ENCODE measurements around the gene NDUFA13. TPM values are rescaled to one million over a fixed set of nuclear protein-coding genes. Genes with fewer than 3 reads are reported as not detected.

NDUFA13 gene
- total and polyA plus RNA-seq, 2 donors, result 219 to 433 TPM

GRCh38 chr19:19539698-19540063 is 23.7 kb downstream of the NDUFA13 start:
- H3K9me3 ChIP-seq (ENCODE audit: control insufficient read depth in 2 of 2, insufficient read depth in 1 of 2, low read length in 1 of 2), result peaks cover 1 to 29% of the 10 kb centered on the region in 2 donors

GRCh38 chr19:19540064-19540714 is 24.2 kb downstream of the NDUFA13 start:
- Histone ChIP-seq H3K36me3 (ENCODE audit: control insufficient read depth in 2 of 2, insufficient read depth in 2 of 2, low read length in 1 of 2) (no peaks in the 10 kb centered on the region), H3K27ac (ENCODE audit: low read depth in 1 of 2, low read length in 1 of 2) (no peak overlapping the region), H3K4me1 (ENCODE audit: control insufficient read depth in 2 of 2, insufficient read depth in 2 of 2, low read length in 2 of 2) (peaks cover 16 to 27% of the 10 kb centered on the region in 2 donors), H3K27me3 (ENCODE audit: control insufficient read depth in 2 of 2, insufficient read depth in 1 of 2, low read length in 1 of 2) (peaks cover 40 to 64% of the 10 kb centered on the region in 2 donors), H3K4me3 (ENCODE audit: low read length in 2 of 2) (peak overlapping the region in 1 of 2 donors; percentile 10), H3K9me3 (ENCODE audit: control insufficient read depth in 2 of 2, insufficient read depth in 1 of 2, low read length in 1 of 2) (peaks cover 3 to 34% of the 10 kb centered on the region in 2 donors)
- WGBS, result 13% methylated on average over 74 of the region's 74 CpGs
- peak in 8 of 9 donors; percentile 38 to 77 (median 62) for DNase-seq (ENCODE audit: low read depth in 6 of 9, low spot score in 9 of 9)

More at GRCh38 chr19:19539698-19540063, 23.7 kb downstream of the NDUFA13 start:
- Histone ChIP-seq H3K36me3 (ENCODE audit: control insufficient read depth in 2 of 2, insufficient read depth in 2 of 2, low read length in 1 of 2) (no peaks in the 10 kb centered on the region), H3K27me3 (ENCODE audit: control insufficient read depth in 2 of 2, insufficient read depth in 1 of 2, low read length in 1 of 2) (peaks cover 40 to 64% of the 10 kb centered on the region in 2 donors), H3K4me1 (ENCODE audit: control insufficient read depth in 2 of 2, insufficient read depth in 2 of 2, low read length in 2 of 2) (peaks cover 16 to 27% of the 10 kb centered on the region in 2 donors), H3K4me3 (ENCODE audit: low read length in 2 of 2) (no peak overlapping the region), H3K27ac (ENCODE audit: low read depth in 1 of 2, low read length in 1 of 2) (no peak overlapping the region)
- DNase-seq (ENCODE audit: low read depth in 6 of 9, low spot score in 9 of 9), result no peak
- 41% methylated on average over 19 of the region's 19 CpGs for WGBS

DNA sequence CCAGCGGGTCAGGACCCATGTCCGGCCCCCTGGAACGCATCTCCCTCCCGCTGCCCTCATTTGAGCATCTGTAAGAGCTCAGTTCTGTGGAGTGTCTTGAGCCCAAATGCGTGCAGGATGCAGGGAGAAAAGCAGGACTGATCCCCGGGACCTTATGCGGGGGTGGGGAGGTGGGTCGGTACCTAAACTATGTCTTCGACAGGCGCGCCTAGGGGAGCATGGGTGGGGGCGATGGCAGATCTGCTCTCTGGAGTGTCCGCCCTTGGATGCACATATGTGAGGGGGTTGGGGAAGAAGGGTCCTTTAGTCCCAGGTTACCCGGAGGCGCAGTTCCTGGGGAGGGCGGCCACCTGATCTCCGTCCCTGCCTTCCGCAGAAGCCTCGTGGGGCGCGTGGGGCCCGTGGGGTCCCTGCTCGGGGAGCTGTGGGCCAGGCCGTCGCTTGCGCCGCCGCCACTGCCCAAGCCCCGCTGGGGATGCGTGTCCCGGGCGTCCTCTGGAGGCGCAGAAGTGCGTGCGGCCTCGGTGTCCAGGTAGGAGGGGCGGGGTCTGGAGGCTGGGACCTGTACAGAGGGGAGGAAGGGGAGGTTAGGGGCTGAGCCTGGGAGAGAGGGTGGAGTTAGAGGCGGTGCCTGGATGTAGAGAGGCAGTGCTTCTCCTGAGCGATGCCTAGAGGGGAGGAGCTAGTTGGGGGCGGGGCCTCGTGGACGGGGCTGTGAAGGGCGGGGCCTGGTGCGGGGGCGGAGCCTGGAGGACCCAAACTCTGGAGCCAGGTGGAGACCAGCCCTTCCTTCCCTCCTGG is 24.9 kb downstream of the NDUFA13 start:
- peak in 3 of 9 donors; percentile 47 to 62 (median 56) for DNase-seq (ENCODE audit: low read depth in 6 of 9, low spot score in 9 of 9)
- peaks cover 16 to 27% of the 10 kb centered on the region in 2 donors for H3K4me1 ChIP-seq (ENCODE audit: control insufficient read depth in 2 of 2, insufficient read depth in 2 of 2, low read length in 2 of 2)
- no peaks in the 10 kb centered on the region for H3K36me3 ChIP-seq (ENCODE audit: control insufficient read depth in 2 of 2, insufficient read depth in 2 of 2, low read length in 1 of 2)
- peaks cover 40 to 62% of the 10 kb centered on the region in 2 donors for H3K27me3 ChIP-seq (ENCODE audit: control insufficient read depth in 2 of 2, insufficient read depth in 1 of 2, low read length in 1 of 2)
- H3K9me3 ChIP-seq (ENCODE audit: control insufficient read depth in 2 of 2, insufficient read depth in 1 of 2, low read length in 1 of 2), result peaks cover 3 to 40% of the 10 kb centered on the region in 2 donors
- peak overlapping the region in 1 of 2 donors; percentile 10 for H3K4me3 ChIP-seq (ENCODE audit: low read length in 2 of 2)
- WGBS, result 6% methylated on average over 45 of the region's 45 CpGs
- no peak overlapping the region for H3K27ac ChIP-seq (ENCODE audit: low read depth in 1 of 2, low read length in 1 of 2)

DNA sequence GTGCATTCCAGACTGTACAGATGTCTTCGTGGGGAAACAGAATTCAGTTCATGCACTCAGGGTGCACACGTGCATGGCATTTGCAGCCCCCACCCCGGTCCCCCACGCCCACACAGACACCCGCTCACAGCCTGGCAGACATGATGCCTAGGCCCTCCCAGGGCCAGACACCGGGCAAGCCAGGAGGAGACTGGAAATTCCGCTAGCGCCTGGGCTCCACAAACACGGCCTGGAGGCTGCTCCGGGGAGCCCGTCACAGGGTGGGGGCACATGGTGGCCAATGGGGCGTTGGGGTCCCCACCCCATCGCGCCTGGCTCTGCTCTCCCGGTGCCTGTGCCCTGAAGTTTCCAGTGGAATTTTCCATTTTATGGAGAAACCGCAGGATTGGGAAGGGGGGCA is 25.6 kb downstream of the NDUFA13 start:
- no peak for DNase-seq (ENCODE audit: low read depth in 6 of 9, low spot score in 9 of 9)
- Histone ChIP-seq H3K9me3 (ENCODE audit: control insufficient read depth in 2 of 2, insufficient read depth in 1 of 2, low read length in 1 of 2) (peaks cover 3 to 40% of the 10 kb centered on the region in 2 donors), H3K4me3 (ENCODE audit: low read length in 2 of 2) (no peak overlapping the region), H3K27ac (ENCODE audit: low read depth in 1 of 2, low read length in 1 of 2) (no peak overlapping the region), H3K4me1 (ENCODE audit: control insufficient read depth in 2 of 2, insufficient read depth in 2 of 2, low read length in 2 of 2) (peaks cover 16 to 27% of the 10 kb centered on the region in 2 donors), H3K27me3 (ENCODE audit: control insufficient read depth in 2 of 2, insufficient read depth in 1 of 2, low read length in 1 of 2) (peaks cover 40 to 58% of the 10 kb centered on the region in 2 donors), H3K36me3 (ENCODE audit: control insufficient read depth in 2 of 2, insufficient read depth in 2 of 2, low read length in 1 of 2) (no peaks in the 10 kb centered on the region)
- WGBS, result 86% methylated on average over 16 of the region's 16 CpGs

DNA sequence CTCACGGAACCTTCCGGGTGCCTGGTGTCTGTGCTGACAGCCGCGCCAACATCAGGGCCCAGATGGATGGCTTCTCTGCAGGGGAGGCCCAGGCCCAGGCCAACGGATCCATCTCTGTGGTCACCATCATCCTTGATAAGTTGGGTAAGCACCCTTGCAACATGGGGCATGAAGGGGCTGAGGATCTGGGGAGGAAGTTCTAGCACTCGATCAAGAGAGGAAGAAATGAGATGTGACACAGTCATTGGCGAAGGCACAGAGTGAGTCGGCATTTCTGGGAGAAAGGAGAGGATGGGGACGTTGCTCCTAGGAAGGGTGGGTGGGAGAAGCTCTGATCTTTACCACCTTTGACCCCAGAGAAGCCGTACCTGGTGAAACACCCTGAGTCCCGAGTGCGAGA is 26.5 kb downstream of the NDUFA13 start:
- no peaks in the 10 kb centered on the region for H3K36me3 ChIP-seq (ENCODE audit: control insufficient read depth in 2 of 2, insufficient read depth in 2 of 2, low read length in 1 of 2)
- no peak for DNase-seq (ENCODE audit: low read depth in 6 of 9, low spot score in 9 of 9)

DNA sequence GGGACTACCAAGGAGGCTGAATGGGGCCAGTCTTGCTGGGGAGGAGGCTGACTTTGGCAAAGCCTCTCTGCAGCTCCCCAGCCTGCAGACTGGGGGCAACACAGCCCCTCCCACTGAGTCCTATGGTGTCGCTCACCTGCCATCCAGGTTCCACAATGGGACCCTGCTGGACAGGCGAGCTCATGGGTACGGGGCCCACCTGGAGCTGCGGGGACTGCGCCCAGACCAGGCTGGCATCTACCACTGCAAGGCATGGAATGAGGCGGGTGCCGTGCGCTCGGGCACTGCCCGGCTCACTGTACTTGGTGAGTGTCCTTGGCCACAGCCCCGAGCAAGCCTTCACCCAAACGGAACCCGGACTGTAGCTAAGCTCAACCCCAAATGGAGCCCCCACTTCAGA is 27.1 kb downstream of the NDUFA13 start:
- no peaks in the 10 kb centered on the region for H3K36me3 ChIP-seq (ENCODE audit: control insufficient read depth in 2 of 2, insufficient read depth in 2 of 2, low read length in 1 of 2)
- no peak overlapping the region for H3K4me3 ChIP-seq (ENCODE audit: low read length in 2 of 2)
- peaks cover 3 to 31% of the 10 kb centered on the region in 2 donors for H3K9me3 ChIP-seq (ENCODE audit: control insufficient read depth in 2 of 2, insufficient read depth in 1 of 2, low read length in 1 of 2)
- DNase-seq (ENCODE audit: low read depth in 6 of 9, low spot score in 9 of 9), result no peak
- WGBS, result 97% methylated on average over 13 of the region's 13 CpGs
- peaks cover 32 to 49% of the 10 kb centered on the region in 2 donors for H3K27me3 ChIP-seq (ENCODE audit: control insufficient read depth in 2 of 2, insufficient read depth in 1 of 2, low read length in 1 of 2)
- H3K27ac ChIP-seq (ENCODE audit: low read depth in 1 of 2, low read length in 1 of 2), result no peak overlapping the region
- H3K4me1 ChIP-seq (ENCODE audit: control insufficient read depth in 2 of 2, insufficient read depth in 2 of 2, low read length in 2 of 2), result peaks cover 16 to 22% of the 10 kb centered on the region in 2 donors

More for the DNA sequence above, 26.5 kb downstream of the NDUFA13 start:
- Histone ChIP-seq H3K27ac (ENCODE audit: low read depth in 1 of 2, low read length in 1 of 2) (no peak overlapping the region), H3K4me1 (ENCODE audit: control insufficient read depth in 2 of 2, insufficient read depth in 2 of 2, low read length in 2 of 2) (peaks cover 16 to 27% of the 10 kb centered on the region in 2 donors), H3K4me3 (ENCODE audit: low read length in 2 of 2) (no peak overlapping the region), H3K27me3 (ENCODE audit: control insufficient read depth in 2 of 2, insufficient read depth in 1 of 2, low read length in 1 of 2) (peaks cover 36 to 52% of the 10 kb centered on the region in 2 donors), H3K9me3 (ENCODE audit: control insufficient read depth in 2 of 2, insufficient read depth in 1 of 2, low read length in 1 of 2) (peaks cover 3 to 37% of the 10 kb centered on the region in 2 donors)
- WGBS, result 74% methylated on average over 12 of the region's 12 CpGs

DNA sequence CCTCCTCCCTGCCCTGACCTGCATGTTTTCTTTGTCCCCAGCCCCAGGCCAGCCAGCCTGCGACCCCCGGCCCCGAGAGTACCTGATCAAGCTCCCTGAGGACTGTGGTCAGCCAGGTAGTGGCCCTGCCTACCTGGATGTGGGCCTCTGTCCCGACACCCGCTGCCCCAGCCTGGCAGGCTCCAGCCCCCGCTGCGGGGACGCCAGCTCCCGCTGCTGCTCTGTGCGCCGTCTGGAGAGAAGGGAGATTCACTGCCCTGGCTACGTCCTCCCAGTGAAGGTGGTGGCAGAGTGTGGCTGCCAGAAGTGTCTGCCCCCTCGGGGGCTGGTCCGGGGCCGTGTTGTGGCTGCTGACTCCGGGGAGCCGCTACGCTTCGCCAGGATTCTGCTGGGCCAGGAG is 27.6 kb downstream of the NDUFA13 start:
- Histone ChIP-seq H3K4me3 (ENCODE audit: low read length in 2 of 2) (no peak overlapping the region), H3K9me3 (ENCODE audit: control insufficient read depth in 2 of 2, insufficient read depth in 1 of 2, low read length in 1 of 2) (peaks cover 3 to 31% of the 10 kb centered on the region in 2 donors), H3K4me1 (ENCODE audit: control insufficient read depth in 2 of 2, insufficient read depth in 2 of 2, low read length in 2 of 2) (peaks cover 11 to 17% of the 10 kb centered on the region in 2 donors), H3K27me3 (ENCODE audit: control insufficient read depth in 2 of 2, insufficient read depth in 1 of 2, low read length in 1 of 2) (peaks cover 27 to 46% of the 10 kb centered on the region in 2 donors), H3K27ac (ENCODE audit: low read depth in 1 of 2, low read length in 1 of 2) (no peak overlapping the region), H3K36me3 (ENCODE audit: control insufficient read depth in 2 of 2, insufficient read depth in 2 of 2, low read length in 1 of 2) (no peaks in the 10 kb centered on the region)
- WGBS, result 94% methylated on average over 19 of the region's 19 CpGs
- DNase-seq (ENCODE audit: low read depth in 6 of 9, low spot score in 9 of 9), result no peak

DNA sequence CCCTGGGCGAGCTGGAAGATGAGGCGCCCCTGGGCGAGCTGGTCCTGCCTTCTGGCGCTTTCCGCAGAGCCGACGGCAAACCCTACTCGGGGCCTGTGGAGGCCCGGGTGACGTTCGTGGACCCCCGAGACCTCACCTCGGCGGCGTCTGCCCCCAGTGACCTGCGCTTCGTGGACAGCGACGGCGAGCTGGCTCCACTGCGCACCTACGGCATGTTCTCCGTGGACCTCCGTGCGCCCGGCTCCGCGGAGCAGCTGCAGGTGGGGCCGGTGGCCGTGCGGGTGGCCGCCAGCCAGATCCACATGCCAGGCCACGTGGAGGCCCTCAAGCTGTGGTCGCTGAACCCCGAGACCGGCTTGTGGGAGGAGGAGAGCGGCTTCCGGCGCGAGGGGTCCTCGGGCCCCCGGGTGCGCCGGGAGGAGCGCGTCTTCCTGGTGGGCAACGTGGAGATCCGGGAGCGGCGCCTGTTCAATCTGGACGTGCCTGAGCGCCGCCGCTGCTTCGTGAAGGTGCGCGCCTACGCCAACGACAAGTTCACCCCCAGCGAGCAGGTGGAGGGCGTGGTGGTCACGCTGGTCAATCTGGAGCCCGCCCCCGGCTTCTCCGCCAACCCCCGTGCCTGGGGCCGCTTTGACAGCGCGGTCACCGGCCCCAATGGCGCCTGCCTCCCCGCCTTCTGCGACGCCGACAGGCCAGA is 28.4 kb downstream of the NDUFA13 start:
- no peaks in the 10 kb centered on the region for H3K36me3 ChIP-seq (ENCODE audit: control insufficient read depth in 2 of 2, insufficient read depth in 2 of 2, low read length in 1 of 2)
- no peak for DNase-seq (ENCODE audit: low read depth in 6 of 9, low spot score in 9 of 9)
- peaks cover 21 to 39% of the 10 kb centered on the region in 2 donors for H3K27me3 ChIP-seq (ENCODE audit: control insufficient read depth in 2 of 2, insufficient read depth in 1 of 2, low read length in 1 of 2)
- H3K4me3 ChIP-seq (ENCODE audit: low read length in 2 of 2), result no peak overlapping the region
- no peak overlapping the region for H3K27ac ChIP-seq (ENCODE audit: low read depth in 1 of 2, low read length in 1 of 2)
- peaks cover 11 to 13% of the 10 kb centered on the region in 2 donors for H3K4me1 ChIP-seq (ENCODE audit: control insufficient read depth in 2 of 2, insufficient read depth in 2 of 2, low read length in 2 of 2)
- peaks cover 3 to 31% of the 10 kb centered on the region in 2 donors for H3K9me3 ChIP-seq (ENCODE audit: control insufficient read depth in 2 of 2, insufficient read depth in 1 of 2, low read length in 1 of 2)
- 95% methylated on average over 75 of the region's 75 CpGs for WGBS

Data from thymus (tissue), 11 donors.